Ascending aorta (tissue), 2 donors: ENCODE results near the gene FAM117A. TPM values are rescaled to one million over a fixed set of nuclear protein-coding genes. Genes with fewer than 3 reads are reported as not detected.
"Not testable (repeated sequence)": the region's sequence is repeated elsewhere in the genome, so short reads cannot be mapped to it uniquely, and the experiment has no call there.

Experiments
- DNase-seq, 2 donors: peaks; one replicate each; pipeline ENCODE4 v3.0.0-alpha.2; 2019; ENCODE audit warnings: low spot score in 2 of 2
- H3K27ac ChIP-seq, 2 donors: fragments of 200-600 bp; sonication (generic); one replicate each; pipeline ENCODE4 v1.5.1; 2016 to 2017; ENCODE audit warnings: mild to moderate bottlenecking in 1 of 2
- H3K27me3 ChIP-seq: fragments of 200-600 bp; sonication (generic); one replicate; pipeline ENCODE4 v1.5.1; 2017
- H3K36me3 ChIP-seq, 2 donors: fragments of 200-600 bp; sonication (generic); one replicate each; pipeline ENCODE4 v1.5.1; 2016
- H3K4me1 ChIP-seq, 2 donors: fragments of 200-600 bp; sonication (generic); one replicate each; pipeline ENCODE4 v1.5.1; 2016 to 2017; ENCODE audit warnings: mild to moderate bottlenecking in 1 of 2
- H3K4me3 ChIP-seq, 2 donors: fragments of 200-600 bp; sonication (generic); one replicate each; pipeline ENCODE4 v1.5.1; 2016 to 2017; ENCODE audit warnings: mild to moderate bottlenecking in 1 of 2
- H3K9me3 ChIP-seq, 2 donors: fragments of 200-600 bp; sonication (generic); one replicate each; pipeline ENCODE4 v1.5.1; 2016
- CTCF ChIP-seq, 3 experiments: fragments of 200-600 bp in 2 of 3; fragments of 450-650 bp in 1 of 3; sonication (generic) in 2 of 3; IDR thresholded peaks; one replicate each; pipeline ENCODE4 v1.5.1; 2016 to 2019; ENCODE audit warnings: antibody characterized with exemption in 3 of 3, mild to moderate bottlenecking in 1 of 3, moderate library complexity in 1 of 3
- intact Hi-C: fragments of 100-400 bp; cut with DNase I; formaldehyde crosslinking; loops from one replicate; pipeline ENCODE4 v1.15.1; 2023
- total RNA-seq: library from RNA; depleted of rRNA; stranded (reverse); fragments of >200 nt; gene quantifications from one replicate; pipeline ENCODE4 v1.1.0, GENCODE V29; 2016

FAM117A gene
- total RNA-seq, 1 donor from 2014 or later, result 25.4 TPM

DNA sequence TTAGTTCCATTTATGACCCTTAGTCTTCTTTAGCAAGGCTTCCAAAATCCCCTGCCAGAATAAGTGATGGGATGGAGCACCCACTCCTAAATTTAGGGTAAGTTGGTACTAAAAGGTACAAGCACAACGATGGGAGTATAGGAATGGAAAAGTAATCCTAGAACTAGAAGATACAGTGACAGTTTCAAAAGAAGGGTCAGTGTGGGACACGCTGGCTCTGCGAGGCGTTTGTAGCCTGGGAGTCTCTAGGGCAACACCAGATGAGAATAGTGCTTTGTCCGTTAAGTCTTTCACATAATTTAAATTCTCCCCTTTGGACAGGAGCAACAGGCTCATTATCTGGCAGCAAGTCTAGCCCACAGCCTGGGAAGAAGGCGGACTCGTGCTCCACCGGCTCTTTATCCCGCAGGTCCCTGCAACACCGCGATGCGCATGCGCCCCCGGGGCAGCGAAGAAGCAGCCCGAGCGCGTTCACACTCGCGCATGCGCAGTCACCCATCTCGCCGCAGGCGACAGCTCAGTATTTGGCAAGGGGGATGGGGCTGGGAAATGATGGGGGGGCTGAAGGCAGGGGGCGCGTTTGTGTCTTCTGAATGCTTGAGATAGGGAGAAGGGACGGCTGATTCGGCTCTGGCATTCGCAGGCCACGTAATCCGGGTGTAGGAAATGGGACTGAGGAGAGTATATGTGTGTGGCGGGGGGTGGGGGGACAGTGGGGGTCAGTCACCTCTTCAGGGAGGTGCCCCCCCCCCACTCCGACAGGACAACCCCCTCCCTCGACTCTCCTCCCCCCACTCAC, 86.6 kb downstream of the FAM117A start:
- no peaks in the 10 kb centered on the region for H3K36me3 ChIP-seq
- H3K27ac ChIP-seq, result peak overlapping the region; percentile 97 to 98
- peak in 1 of 3 experiments; percentile 10 for TF ChIP-seq CTCF (IDR thresholded peaks at IDR 0.05)
- DNase-seq, result peak; percentile 90 to 98
- peaks cover 5 to 32% of the 10 kb centered on the region in 2 donors for H3K4me1 ChIP-seq
- no peaks in the 10 kb centered on the region for H3K27me3 ChIP-seq
- H3K9me3 ChIP-seq, result no peaks in the 10 kb centered on the region
- peak overlapping the region; percentile 79 to 83 for H3K4me3 ChIP-seq
- intact Hi-C loops, result loop anchor here (5.0 kb wide), 1 partner anchor 40 kb away; no protein-coding TSS in a partner anchor

- intact Hi-C loops, result loop anchor here (5.0 kb wide), 1 partner anchor 39 kb away; no protein-coding TSS in a partner anchor
- no peaks in the 10 kb centered on the region for H3K9me3 ChIP-seq
- peak overlapping the region; percentile 97 to 98 for H3K27ac ChIP-seq
- H3K27me3 ChIP-seq, result no peaks in the 10 kb centered on the region
- DNase-seq, result no peak
- peak overlapping the region; percentile 79 to 83 for H3K4me3 ChIP-seq
- peaks cover 5 to 41% of the 10 kb centered on the region in 2 donors for H3K4me1 ChIP-seq
- H3K36me3 ChIP-seq, result peaks cover 0 to 3% of the 10 kb centered on the region in 2 donors
- TF ChIP-seq CTCF (IDR thresholded peaks at IDR 0.05), result no peak
Observed at GRCh38 chr17:49676276-49676868, 87.6 kb downstream of the FAM117A start.

- peak overlapping the region in 1 of 2 donors; percentile 83 for H3K4me3 ChIP-seq
- intact Hi-C loops, result no loop called here
- no peaks in the 10 kb centered on the region for H3K27me3 ChIP-seq
- no peak for TF ChIP-seq CTCF (IDR thresholded peaks at IDR 0.05)
- H3K9me3 ChIP-seq, result no peaks in the 10 kb centered on the region
- no peak for DNase-seq
- H3K4me1 ChIP-seq, result peaks cover 5 to 54% of the 10 kb centered on the region in 2 donors
- H3K36me3 ChIP-seq, result peaks cover 0 to 3% of the 10 kb centered on the region in 2 donors
- H3K27ac ChIP-seq, result peak overlapping the region; percentile 33
Observed at GRCh38 chr17:49674507-49674906, 89.4 kb downstream of the FAM117A start.

DNA sequence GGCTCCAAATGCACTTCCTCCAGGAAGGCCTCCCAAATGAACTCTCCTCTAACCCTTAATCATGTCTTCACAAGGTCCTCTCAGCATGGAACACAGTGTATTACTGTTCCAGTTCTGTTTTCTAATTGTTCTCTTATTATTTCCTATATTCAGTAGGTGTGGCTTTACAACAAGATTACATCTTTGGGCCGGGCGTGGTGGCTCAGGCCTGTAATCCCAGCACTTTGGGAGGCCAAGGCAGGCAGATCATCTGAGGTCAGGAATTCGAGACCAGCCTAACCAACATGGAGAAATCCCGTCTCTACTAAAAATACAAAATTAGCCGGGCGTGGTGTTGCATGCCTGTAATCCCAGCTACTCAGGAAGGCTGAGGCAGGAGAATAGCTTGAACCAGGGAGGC, 90.3 kb downstream of the FAM117A start:
- H3K36me3 ChIP-seq, H3K27me3 ChIP-seq, DNase-seq, H3K4me3 ChIP-seq, intact Hi-C loops, H3K9me3 ChIP-seq: not testable (repeated sequence)
- peaks cover 5 to 54% of the 10 kb centered on the region in 2 donors for H3K4me1 ChIP-seq
- H3K27ac ChIP-seq, result peak overlapping the region; percentile 25 to 33

- H3K27me3 ChIP-seq, result no peaks in the 10 kb centered on the region
- H3K4me1 ChIP-seq, result peaks cover 1 to 42% of the 10 kb centered on the region in 2 donors
- DNase-seq, result no peak
- H3K9me3 ChIP-seq, result no peaks in the 10 kb centered on the region
- intact Hi-C loops, result no loop called here
- H3K4me3 ChIP-seq, result peak overlapping the region in 1 of 2 donors; percentile 2
- H3K27ac ChIP-seq, result peak overlapping the region in 1 of 2 donors; percentile 41
- H3K36me3 ChIP-seq, result peaks cover 0 to 3% of the 10 kb centered on the region in 2 donors
- TF ChIP-seq CTCF (IDR thresholded peaks at IDR 0.05), result no peak
Observed at GRCh38 chr17:49670641-49671040, 93.3 kb downstream of the FAM117A start.

- Histone ChIP-seq H3K4me1 (peaks cover 0 to 37% of the 10 kb centered on the region in 2 donors), H3K36me3 (peaks cover 0 to 3% of the 10 kb centered on the region in 2 donors), H3K27ac (peak overlapping the region; percentile 41 to 51), H3K4me3 (peak overlapping the region in 1 of 2 donors; percentile 2), H3K27me3 (no peaks in the 10 kb centered on the region), H3K9me3 (no peaks in the 10 kb centered on the region)
- intact Hi-C loops, result no loop called here
- TF ChIP-seq CTCF (IDR thresholded peaks at IDR 0.05), result no peak
- DNase-seq, result no peak
Observed at GRCh38 chr17:49670002-49670401, 93.9 kb downstream of the FAM117A start.
